Liver (tissue), 2 donors: Measurements from ENCODE around the gene TAPT1.

Source experiments
- CTCF ChIP-seq: fragments of 150-350 bp; IDR thresholded peaks from 2 replicates; pipeline ENCODE4 v1.5.1; 2017; ENCODE audit warnings: improper control_type of control experiment, low read depth, low read length; ENCODE audit not compliant: missing input control
- YY1 ChIP-seq: IDR thresholded peaks from 2 replicates; pipeline ENCODE4 v1.6.1; 2016; ENCODE audit warnings: antibody characterized with exemption, mild to moderate bottlenecking
- donor health status: healthy.

- TF ChIP-seq CTCF (no peak), YY1 (no peak)
Measured at GRCh38 chr4:16268290-16268689, 42.0 kb upstream of the TAPT1 start.
